Posterior vena cava (tissue), 2 donors: ENCODE data around the gene IL1F10. TPM values are rescaled to one million over a fixed set of nuclear protein-coding genes. Genes with fewer than 3 reads are reported as not detected.

Experiments
- DNase-seq: peaks from one replicate; pipeline ENCODE4 v3.0.0-alpha.2; 2020; ENCODE audit warnings: low spot score
- intact Hi-C, 2 donors: fragments of 100-400 bp; cut with DNase I; formaldehyde crosslinking; loops; one replicate each; pipeline versions ENCODE4 v1.14.1 to v1.14.2; 2022 to 2023
- total RNA-seq, 2 donors: library from RNA; stranded (reverse); fragmentation: NEBNext Ultra II Directional; extraction: Animal tissue kit (Norgen Biotek cat#: 25700); gene quantifications; one replicate each; pipeline ENCODE4 v1.2.1, GENCODE V29; 2021
- donor health status: DM: yes; HTN: yes; CAD: no.
- donor health status: DM: yes; HTN: yes; CAD: no.

Gene IL1F10
- total RNA-seq, 2 donors from 2014 or later = not detected

- intact Hi-C loops = no loop called here
- no peak for DNase-seq
These were observed 35.5 kb downstream of the IL1F10 start for GRCh38 chr2:113103277-113103676.

GRCh38 chr2:113104054-113104611 is 36.4 kb downstream of the IL1F10 start:
- intact Hi-C loops = no loop called here

GRCh38 chr2:113105047-113105785 is 37.4 kb downstream of the IL1F10 start:
- DNase-seq = no peak
- intact Hi-C loops = no loop called here

More at GRCh38 chr2:113104054-113104611, 36.4 kb downstream of the IL1F10 start:
- no peak for DNase-seq

GRCh38 chr2:113111121-113111520 is 43.4 kb downstream of the IL1F10 start:
- intact Hi-C loops = no loop called here
- DNase-seq = no peak

GRCh38 chr2:113111823-113112287 is 44.1 kb downstream of the IL1F10 start:
- DNase-seq = no peak
- intact Hi-C loops = no loop called here

GRCh38 chr2:113112441-113112840 is 44.7 kb downstream of the IL1F10 start:
- intact Hi-C loops = no loop called here
- no peak for DNase-seq

GRCh38 chr2:113112871-113113270 is 45.1 kb downstream of the IL1F10 start:
- intact Hi-C loops = no loop called here
- DNase-seq = no peak

- intact Hi-C loops = no loop called here
- DNase-seq = no peak
These were observed 46.0 kb downstream of the IL1F10 start for GRCh38 chr2:113113807-113114206.

GRCh38 chr2:113114224-113114945 is 46.6 kb downstream of the IL1F10 start:
- no peak for DNase-seq
- intact Hi-C loops = no loop called here

GRCh38 chr2:113114996-113115395 is 47.2 kb downstream of the IL1F10 start:
- intact Hi-C loops = no loop called here
- no peak for DNase-seq

- intact Hi-C loops = no loop called here
- DNase-seq = no peak
These were observed 48.6 kb downstream of the IL1F10 start for GRCh38 chr2:113116100-113116958.

- peak; percentile 82 for DNase-seq
- intact Hi-C loops = no loop called here
These were observed 49.9 kb downstream of the IL1F10 start for GRCh38 chr2:113117541-113118262.

GRCh38 chr2:113118263-113118657 is 50.5 kb downstream of the IL1F10 start:
- no peak for DNase-seq
- intact Hi-C loops = no loop called here

- no peak for DNase-seq
- intact Hi-C loops = no loop called here
These were observed 51.3 kb downstream of the IL1F10 start for GRCh38 chr2:113119111-113119510.

GRCh38 chr2:113120861-113121260 is 53.1 kb downstream of the IL1F10 start:
- no peak for DNase-seq
- intact Hi-C loops = no loop called here

GRCh38 chr2:113122364-113122763 is 54.6 kb downstream of the IL1F10 start:
- DNase-seq = no peak
- intact Hi-C loops = no loop called here

GRCh38 chr2:113123726-113124125 is 56.0 kb downstream of the IL1F10 start:
- no peak for DNase-seq
- intact Hi-C loops = no loop called here

- intact Hi-C loops = no loop called here
- DNase-seq = no peak
These were observed 56.6 kb downstream of the IL1F10 start for GRCh38 chr2:113124181-113124961.
